GM12892 (cell line): ENCODE results near the gene PARD3.

Experiments
- POLR2A ChIP-seq: IDR thresholded peaks from 2 replicates; pipeline ENCODE4 v1.6.1; 2011; ENCODE audit warnings: low read depth, low read length, control low read depth
- POLR2AphosphoS5 ChIP-seq: IDR thresholded peaks from 2 replicates; pipeline ENCODE4 v1.6.1; 2011; ENCODE audit warnings: low read depth, low read length, control low read depth
- TAF1 ChIP-seq: IDR thresholded peaks from 2 replicates; pipeline ENCODE4 v1.6.1; 2011; ENCODE audit warnings: low read depth, mild to moderate bottlenecking, control low read depth, low read length, borderline replicate concordance

DNA sequence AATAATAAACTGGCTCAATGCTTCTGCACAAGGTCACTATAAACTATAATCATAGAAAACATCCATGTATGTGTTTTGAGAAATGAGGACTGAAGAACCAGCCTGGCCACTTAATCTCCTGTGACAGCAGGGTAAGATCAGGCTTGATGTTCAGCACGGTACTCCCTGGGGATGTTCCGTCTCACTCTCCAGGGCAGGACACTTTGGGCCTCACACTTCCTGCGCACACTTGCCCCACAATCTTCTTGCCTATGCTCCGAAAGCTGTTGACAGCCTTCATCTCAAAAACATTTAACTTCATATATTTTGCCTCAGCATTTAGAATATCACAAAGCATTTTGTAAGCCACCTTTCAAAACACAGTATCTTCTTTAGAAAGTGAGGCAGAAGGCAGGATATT lies 92.7 kb downstream of the PARD3 start:
- TF ChIP-seq POLR2AphosphoS5 (no peak), POLR2A (no peak), TAF1 (no peak)
